Measurements from ENCODE around the gene CREB5.

Gene CREB5

DNA sequence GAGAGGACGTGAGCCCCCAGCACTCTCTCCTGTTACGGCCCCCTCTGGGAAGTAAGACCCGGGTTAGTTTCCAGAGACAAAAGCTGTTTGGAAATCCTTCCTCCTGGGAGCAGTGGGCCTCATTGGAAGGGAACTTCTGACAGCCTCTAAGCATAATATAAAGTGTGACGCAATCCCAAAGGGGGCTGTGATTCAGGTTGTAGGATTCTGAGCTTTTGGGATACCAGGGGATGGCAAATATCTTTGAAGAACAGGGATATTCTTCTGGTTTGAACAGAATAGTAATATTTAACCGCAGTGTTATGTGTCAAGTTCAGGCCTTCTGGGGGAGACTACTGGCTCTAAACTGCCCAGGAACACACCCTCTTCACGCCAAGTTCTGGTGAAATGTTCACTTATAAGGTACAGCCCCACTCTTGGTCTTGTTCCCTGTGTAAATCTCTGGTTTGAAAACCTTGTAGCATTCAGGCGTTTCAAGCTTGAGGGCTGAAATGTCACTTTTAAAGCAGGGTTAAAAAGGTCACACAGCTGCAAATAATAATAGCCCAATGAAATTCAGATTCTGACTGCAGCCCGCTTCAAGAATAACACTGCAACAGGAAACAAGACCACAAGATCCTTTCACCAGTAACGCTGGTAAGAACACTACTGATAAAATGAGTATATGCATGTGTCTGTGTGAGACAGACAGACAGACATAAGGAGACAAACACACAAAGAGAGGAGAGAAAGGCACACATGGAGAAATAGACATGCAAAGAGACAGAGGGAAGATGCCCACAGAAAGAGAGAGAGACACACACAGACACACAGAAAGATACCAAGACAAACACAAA is 69.0 kb downstream of the CREB5 start:
- no peak for DNase-seq

DNA sequence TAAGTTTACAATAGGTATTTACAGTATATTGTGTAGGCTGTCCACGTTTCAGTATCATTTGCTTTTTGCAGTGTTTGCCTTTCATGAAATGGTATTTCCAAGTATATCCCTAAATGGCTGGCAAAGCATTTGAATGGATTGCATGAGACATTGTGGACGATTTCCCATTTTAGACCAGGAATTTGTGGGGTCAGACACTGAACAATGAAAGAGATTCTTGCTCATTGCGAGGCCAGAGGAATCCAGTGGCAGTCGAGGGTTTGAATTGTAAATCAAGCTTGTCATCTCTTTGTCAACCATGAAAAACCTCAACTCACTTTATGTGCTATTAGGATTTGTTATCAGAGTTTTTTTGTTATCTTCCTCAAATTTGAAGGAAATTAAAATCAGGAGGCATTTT is 70.8 kb downstream of the CREB5 start:
- DNase-seq: no peak

DNA sequence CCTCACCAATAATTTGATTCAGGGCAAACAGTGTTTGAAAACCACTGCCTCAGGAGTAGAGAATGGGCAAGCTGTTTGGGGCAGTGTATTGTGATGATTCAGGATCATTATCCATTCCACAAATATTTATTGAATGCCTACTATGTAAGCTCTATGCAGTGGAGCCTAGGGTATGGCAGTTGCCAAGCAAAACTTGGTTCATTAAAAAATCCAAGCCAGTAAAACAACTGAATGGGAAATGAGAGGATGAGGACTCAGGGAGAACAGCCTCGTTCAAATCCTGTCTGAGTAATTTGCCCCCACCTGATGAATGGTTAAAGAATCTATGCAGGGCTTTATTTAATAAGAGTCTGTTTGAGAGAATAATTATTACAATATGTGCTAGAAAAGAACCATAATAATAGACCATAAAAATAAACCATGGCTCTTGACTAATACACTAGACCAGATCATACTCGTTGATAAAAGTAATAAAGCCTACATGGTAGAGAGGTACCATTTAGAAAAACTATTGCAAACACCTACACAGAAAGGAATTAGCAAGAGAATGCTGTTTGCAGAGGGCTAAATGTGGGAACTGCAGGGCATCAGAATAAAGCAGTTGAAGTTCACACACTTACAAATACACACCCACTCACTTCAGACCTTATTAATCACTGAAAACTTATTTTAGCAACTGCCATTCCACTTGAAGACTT is 71.7 kb downstream of the CREB5 start:
- DNase-seq: no peak

DNA sequence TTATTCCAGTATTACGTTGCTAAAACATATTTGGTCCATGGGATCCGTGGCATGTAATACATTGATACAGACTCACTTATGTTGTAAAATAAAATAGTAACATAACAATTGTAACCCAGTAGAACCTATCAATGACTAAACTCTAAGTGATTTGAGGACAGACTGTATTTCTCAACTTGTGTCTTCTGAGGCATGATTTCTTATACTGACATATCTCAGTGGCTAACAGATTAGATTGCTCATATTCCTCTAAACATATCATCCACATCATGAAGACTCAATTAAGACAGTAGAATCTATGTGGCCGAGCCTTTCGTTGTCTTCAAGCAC is 72.3 kb downstream of the CREB5 start:
- DNase-seq: no peak

DNA sequence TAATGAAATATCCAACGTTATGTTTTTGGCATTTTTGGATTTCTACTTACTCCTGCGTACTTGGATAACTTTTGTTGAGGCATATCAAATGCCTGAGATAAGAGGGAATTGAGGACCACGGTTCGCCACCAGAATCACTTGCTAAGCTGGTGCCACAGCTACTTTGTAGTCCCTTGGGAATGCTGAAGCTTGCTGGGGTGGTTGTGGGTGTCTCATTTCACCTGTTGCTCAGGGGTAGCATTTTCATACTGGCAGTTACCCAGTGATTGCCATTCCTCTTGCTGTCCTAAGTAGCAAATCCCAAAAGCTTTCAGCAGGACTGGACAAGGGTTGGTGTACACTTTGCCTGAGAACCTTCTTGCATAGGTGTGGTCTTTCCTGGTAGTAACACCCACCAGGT is 75.2 kb downstream of the CREB5 start:
- no peak for DNase-seq

DNA sequence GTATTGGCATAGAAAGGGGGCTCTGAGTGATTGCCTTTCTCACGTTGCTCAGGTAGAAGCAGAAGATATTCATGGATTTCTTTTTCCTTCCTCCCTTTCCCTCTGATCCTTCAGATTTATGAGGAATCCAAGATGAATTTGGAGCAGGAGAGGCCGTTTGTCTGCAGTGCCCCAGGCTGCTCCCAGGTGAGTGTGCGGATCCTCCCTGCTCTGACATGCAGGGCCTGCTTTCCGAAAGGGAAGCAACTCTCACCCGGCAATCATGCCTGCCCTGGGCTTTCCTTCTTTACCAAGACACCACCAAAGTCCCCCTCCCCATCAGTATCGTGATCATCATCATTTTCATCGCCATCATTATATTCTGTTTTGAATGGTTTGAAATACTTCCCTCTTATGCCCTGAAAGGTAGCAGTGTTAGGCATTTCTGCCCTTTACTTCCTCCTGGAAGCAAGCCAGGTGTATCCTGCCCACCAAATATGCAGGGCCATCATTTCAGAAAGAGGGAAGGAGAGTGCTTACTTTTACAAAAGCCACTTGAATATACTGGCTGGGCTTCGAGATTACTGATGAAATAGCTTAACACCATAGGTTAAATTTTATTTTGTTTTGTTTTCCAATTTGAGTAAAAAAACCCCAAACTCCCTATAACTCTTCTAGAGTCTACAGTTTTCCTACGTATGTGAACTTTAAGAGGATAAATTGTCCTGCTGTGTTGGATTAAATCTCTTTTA is 75.9 kb downstream of the CREB5 start:
- no peak for DNase-seq

DNA sequence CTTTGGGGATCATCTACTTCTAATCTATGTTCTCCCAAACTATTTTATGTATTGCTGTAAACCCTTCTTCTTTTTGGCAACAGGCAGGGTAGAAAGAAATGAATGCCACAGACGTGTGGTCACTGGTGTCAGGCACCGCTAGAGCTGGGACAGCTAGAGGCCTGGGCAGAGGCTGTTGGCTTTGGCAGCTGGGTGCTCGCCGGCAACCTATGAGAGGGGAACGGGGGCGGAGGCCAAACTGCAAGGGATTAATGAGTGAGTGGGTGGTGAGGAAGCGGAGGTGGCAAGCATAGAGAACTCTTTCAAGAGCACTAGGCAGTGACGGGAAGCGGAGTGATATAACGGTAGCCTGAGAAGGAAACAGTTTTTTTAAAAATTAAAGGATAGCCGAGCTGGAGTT is 78.5 kb downstream of the CREB5 start:
- DNase-seq: no peak

DNA sequence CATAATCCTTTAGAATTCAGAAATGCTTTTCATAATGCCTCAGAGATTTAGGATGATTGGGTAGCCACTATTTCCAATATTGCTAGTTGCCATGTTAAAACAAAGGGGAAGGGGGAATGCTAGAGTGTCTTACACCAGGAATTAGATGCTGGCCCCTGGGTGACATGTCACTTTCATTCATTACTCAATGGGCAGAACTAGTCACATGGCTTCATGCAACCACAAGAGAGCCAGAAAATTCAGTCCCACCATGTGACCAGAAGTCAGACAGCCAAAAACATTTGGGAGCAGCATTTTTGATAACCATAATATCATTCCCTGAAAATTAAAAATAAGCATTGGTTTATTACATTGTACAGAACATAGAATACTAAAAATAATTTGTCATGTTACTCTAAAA is 81.2 kb downstream of the CREB5 start:
- no peak for DNase-seq

DNA sequence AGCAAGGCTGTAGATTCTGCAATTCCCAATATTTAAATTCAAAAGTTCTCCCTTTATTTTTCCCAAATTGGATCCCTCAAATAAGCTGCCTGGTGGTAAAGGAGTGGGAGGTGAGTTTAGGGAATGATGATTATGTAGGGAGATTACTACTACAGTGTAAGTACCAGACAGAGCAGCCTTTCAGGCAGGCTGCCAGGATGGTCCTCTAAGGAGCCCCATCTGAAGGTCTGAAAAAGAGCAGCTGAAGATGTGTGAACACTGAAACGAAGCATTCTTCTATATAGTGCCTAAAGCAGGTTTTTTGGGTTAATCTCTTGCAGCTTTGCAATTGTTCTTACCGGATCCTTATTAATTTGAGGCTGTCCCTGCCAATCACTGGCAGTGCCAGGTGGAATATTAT is 84.7 kb downstream of the CREB5 start:
- DNase-seq: no peak

DNA sequence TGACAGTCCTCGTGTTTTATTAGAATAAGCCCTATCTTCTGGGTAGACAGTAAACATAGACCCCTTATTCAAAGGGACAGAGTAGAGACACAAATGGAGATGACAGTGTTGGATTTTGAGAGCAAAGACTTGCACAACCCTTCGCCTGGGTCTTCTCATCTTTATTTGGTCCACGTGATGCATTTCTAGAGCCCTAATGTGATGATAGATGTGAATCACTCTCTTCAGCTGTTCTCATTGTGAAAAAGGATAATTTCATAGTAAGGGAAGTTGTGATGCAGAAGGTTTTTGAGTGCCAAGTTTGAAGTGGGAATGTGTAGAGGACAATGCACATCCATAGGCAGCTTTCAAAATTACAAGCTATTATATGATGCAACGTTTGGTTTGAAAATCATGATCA is 86.3 kb downstream of the CREB5 start:
- no peak for DNase-seq

DNA sequence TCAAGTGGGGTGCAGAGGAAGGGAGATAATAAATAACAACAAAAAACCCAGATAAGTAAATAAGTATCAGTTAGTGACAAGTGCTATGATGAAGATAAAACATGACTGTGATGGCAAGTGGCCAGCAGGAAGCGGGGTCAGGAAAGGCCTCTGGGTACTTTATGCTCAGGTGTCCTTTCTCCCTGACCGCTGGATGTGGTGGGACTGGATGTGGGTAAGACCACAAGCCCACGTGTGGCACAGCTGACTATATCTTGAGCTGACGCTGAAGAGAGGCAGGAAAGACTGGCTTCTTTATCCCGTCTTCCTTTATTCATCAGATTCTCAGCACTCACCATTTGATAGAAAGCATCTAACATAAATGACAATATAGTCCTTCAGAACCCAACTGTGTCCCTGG is 87.8 kb downstream of the CREB5 start:
- no peak for DNase-seq

DNA sequence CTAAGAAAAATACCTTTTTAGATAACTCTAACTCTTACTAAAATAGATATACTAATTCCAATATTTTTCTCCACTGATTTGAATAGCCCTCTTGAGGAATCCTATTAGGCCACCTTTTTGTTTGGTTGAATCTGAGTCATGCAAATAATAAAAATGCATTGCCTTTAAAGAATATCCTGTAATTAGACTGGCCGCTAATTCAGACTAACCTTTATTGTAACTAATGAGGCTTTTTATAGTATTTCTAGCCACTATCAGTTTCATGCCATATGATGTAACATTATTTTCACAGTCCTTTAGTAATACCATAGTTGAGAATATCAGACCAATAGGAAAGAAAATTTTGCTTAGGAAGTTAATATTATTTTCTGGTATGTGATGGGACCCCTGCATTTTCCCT is 90.1 kb downstream of the CREB5 start:
- no peak for DNase-seq

DNA sequence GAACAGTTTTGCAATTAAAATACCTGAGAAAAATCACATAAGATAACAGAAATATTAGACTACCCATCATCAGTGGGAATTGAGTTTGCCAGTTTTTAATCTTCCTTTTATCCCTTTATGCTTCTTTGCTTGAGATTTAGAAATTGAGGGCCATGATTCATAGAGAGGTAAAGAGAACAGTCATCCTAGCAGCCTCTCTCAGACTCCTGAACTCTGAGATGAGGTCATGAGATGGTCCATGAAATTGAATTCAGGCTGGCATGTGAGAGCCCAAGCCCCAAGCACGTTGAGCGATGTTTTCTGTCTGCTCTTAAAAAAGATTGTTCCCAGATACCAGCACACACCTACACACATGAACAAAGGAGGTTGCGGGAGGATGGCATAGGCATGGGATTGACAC is 91.1 kb downstream of the CREB5 start:
- DNase-seq: no peak

DNA sequence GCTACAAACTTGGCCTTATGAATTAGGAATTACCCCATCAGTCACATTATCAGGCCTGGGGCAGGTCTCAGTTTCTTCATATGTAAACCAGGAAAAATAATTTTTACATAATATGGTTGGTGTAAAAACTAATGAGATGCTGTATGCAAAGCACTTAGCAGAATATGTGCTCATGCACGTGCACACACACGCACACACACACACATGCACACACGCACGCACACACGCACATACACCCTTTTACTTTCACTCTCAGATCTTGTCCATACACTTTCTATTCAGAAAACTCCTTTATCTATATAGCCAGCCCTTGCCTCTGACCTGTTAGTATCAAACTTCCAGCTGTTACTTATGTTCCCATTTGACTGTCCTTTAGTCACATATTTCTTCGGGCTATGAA is 92.7 kb downstream of the CREB5 start:
- DNase-seq: no peak

DNA sequence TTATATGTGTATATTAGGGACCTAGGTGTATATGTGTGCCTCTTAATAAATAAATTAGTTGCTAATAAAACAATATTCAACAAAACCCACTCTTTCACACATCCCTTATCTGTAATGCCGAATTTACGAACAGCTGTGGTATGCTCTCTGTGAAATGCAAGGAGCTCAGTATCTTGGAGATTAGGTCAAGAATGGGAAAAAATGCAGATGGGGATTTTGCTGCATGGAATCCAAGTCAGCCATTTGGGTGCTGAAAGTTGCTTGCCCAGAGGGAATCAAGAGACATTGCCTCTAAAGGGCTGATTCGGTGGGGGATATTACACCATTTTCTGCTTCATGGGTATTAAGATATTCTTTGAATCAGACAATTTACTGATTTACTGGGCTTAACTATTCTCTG is 93.5 kb downstream of the CREB5 start:
- no peak for DNase-seq

DNA sequence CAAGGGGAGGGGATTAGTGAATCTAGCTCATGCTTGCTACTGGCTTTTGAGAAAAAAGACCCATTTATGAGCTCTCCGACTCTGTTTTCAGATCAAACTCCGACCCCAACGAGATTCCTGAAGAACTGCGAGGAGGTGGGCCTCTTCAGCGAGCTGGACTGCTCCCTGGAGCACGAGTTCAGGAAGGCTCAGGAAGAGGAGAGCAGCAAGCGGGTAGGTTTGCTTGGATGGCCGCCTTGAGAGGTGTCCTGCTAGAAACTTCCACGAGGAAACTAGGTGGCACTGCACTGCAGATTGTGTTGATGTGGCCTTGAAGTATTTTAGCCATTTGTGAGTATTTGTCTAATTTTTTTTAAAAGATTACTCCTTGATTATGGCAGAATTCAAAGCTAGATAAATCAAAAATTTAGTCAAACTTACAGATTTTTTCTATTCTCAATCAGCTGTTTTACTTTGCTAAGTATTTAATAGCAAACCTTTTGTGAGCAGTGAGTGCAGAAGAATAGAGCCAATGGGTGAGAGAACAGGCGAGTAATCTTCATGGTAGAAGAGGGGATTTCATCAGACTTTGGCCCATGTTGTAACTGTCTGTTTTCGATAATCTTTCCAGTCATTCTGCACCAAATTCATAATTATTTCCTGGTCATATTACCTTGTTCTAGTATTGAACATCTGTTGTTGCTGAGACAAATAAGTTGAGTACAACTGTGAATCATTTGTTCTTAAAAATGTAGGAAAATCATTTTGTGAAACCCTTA is 95.4 kb downstream of the CREB5 start:
- no peak for DNase-seq

DNA sequence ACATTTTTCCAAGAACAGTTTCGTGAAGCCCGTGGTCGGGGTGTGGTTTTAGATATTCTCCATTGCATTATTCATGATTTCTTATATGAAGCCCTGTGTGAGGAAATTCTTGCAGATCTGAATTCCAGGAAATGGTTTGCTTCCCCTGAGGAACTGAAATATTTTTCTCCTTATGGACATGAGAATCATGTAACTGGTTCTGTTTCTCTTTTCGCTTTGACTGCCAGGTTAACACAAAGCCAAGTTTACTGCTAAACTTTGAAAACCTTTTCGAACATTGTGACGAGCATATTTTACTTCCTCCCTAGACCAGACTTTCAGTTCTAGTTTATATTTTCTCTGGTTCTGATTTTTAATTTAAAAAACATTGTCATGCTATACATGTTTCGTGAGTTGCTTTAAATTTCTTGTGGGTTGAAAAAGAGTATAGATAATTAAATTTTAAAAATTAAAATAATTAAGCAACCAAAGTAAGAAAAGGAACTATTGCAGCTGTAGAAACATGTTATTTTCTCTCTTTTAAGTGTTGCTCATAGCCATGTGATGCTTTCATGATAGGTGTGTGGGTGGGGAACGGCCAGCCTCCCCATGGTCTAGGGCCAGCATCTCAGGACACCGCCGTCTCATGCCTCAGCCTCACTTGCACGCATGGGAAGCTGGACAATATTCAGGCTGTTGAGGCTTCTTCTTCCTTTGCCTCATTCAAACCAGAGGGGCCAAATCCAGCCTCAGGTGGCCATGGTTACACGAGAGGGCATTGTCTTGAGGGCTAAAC is 97.1 kb downstream of the CREB5 start:
- no peak for DNase-seq

DNA sequence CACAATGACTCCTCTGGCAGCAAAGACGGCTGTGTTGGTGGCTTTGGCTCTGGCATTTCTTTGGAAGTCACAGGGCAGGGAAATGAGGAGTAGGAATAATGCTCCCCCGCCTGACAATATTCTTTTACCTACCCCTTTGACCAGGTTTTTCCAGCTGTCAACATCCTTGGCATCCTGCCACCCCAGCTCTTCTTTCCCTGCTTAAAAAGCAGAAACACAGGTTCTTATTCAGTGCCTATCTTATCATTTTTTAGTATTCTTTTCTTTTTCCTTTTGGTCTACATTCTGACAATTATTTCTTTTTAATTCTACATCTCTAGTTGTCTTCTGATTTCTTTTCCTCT is 97.7 kb downstream of the CREB5 start:
- DNase-seq: no peak

DNA sequence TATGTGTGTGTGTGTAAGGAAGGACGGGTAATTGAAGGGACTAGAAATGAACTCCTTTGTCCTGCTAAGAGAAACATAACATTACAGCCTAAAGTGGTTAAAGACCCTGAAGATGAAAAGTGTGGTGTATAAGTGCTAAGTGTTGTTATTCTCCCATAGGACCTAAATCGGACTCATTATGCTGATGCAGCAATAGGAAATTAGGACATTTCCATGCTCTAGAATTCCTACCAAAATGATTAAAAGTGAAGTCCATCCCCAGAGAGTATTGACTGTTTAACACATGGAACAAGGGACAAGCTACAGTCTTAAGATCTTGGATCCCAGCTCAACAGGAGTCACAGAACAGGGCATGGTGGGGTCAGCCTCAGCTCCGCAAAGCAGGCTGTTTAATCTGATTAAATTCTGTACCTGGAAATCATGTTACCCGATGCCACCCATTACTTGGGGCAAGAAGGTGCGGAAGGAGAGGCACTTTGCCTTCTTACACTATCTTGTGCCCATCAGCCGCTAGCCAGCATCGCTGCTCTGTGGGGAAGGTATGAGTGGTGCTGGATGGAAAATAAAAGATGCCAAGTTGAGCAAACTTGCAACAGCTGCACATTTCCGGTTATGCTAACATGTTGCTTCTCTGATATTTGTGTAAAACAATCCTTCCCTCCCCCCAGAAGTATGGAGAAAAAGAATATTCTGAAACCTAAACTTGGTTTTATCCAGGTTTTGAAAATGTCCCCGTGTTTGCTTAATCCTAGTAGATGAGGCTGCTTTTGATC is 100.5 kb downstream of the CREB5 start:
- no peak for DNase-seq

DNA sequence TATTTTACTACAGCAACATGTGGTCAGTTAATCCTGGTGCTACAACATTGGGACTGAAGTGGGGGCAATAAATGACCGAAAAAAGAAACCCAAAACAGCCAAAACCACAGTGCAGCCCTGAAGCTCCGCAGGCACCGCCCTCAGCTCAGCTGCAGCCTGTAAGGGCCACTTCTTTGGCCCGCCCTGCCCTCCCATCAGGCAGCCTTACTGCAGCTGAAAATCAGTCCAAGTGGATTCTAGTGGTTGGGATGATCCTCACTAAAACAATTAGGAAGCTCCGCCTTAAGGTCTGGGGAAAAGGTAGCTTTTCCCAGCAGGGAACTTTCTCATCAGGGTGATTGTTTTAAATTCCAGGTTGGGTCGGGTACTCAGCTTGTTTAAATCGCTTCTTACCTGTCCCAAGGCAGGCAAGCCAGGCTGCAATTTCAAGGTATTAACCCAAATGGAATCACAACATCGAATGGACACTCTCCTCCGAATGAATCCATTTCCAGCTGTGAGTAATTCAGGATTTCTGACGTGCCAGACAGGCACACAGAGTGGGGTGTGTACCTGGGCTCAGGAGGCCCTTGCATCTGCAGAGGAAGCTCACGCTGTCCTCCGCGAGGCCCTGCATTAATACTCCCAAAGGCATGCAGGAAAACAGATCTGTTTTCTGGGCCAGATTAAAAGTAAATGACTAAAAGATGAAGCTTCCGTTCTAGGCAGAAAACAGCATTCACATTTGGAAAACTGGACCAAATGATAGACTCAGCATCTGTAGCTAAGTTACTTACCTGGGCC is 104.3 kb downstream of the CREB5 start:
- DNase-seq: no peak

DNA sequence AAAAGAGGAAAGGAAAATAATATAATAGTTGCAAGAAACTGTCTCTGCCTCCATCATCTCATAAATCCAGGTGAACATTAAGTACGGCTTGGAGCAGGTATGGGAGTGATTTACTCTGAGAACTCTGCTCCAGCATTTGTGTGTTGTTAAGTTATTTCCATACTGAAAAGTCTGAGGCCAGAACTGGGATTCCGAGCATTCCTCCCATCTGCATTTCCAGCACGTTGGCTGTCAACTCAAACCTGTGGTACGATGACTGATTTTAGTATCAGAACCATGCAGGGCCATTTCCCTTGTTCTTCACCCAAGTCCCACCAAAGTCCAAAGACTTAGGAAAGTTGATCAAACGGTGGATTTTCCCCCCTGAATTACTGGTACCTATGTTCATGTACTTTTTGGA is 104.9 kb downstream of the CREB5 start:
- DNase-seq: no peak
